Neuron (in vitro differentiated cells): ENCODE data around the gene HPCAL1.

Source experiments
- H2AFZ ChIP-seq: one replicate; pipeline ENCODE4 v1.6.1; 2013; ENCODE audit warnings: low read depth, mild to moderate bottlenecking, inconsistent platforms, low read length, moderate library complexity
- H3K27me3 ChIP-seq: one replicate; pipeline ENCODE4 v1.6.1; 2013; ENCODE audit warnings: low read length; ENCODE audit not compliant: insufficient read depth
- H3K36me3 ChIP-seq: one replicate; pipeline ENCODE4 v1.6.1; 2013; ENCODE audit warnings: low read length; ENCODE audit not compliant: insufficient read depth
- H3K4me1 ChIP-seq: one replicate; pipeline ENCODE4 v1.6.1; 2013; ENCODE audit warnings: low read length; ENCODE audit not compliant: insufficient read depth
- H3K4me3 ChIP-seq: 2 replicates; pipeline ENCODE4 v1.5.1; 2013; ENCODE audit warnings: mild to moderate bottlenecking, low read length, moderate library complexity
- H3K9me3 ChIP-seq: one replicate; pipeline ENCODE4 v1.6.1; 2013; ENCODE audit warnings: low read length

Gene HPCAL1

DNA sequence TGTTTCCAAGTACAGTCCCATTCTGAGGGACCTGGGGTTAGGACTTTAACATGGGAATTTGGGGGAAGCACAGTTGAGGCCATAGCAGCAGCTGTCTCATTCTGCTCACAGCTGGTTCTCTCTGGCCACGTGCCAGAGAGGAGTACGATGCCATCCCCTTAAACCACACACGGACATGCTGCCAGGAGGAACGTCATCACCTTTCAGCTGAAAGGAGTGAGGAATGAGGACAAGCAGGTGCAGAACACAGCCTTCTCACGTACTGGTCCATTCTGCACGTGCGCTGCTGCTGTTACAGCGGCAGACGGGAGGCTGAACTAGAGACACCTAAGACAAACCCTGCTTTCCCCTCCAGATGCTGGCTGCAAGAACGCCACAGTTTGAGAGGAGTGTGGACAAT lies 111.9 kb downstream of the HPCAL1 start:
- Histone ChIP-seq H3K4me3 (no peak overlapping the region), H3K36me3 (no peaks in the 10 kb centered on the region), H3K9me3 (peaks cover 6% of the 10 kb centered on the region), H2AFZ (no peak overlapping the region), H3K27me3 (no peaks in the 10 kb centered on the region), H3K4me1 (peaks cover 4% of the 10 kb centered on the region)

DNA sequence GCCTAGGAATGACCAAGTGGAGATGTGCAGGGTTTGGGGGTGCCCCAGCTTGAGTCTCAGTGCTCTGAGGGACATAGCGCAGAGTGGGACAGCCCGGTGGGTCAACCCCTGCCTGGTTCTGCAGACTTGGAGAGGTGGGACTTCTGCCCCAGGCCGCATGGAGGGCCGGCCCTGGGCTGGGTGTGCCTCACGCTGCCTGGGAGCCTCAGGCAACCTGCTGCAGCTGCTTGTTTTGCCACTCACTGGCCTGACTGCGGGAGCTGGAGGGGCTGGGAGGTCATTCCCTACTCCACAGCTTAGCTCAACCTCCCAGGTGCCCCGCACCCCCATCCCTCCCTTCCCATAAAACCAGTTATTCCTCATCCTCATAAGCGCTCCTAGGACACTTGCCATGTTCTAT lies 112.3 kb downstream of the HPCAL1 start:
- no peak overlapping the region for H3K4me3 ChIP-seq
- H3K4me1 ChIP-seq = peaks cover 4% of the 10 kb centered on the region
- no peaks in the 10 kb centered on the region for H3K27me3 ChIP-seq
- no peak overlapping the region for H2AFZ ChIP-seq
- peaks cover 8% of the 10 kb centered on the region for H3K9me3 ChIP-seq
- no peaks in the 10 kb centered on the region for H3K36me3 ChIP-seq

GRCh38 chr2:10415640-10416039 lies 112.9 kb downstream of the HPCAL1 start:
- no peak overlapping the region for H2AFZ ChIP-seq
- no peaks in the 10 kb centered on the region for H3K27me3 ChIP-seq
- no peaks in the 10 kb centered on the region for H3K36me3 ChIP-seq
- H3K9me3 ChIP-seq = peaks cover 8% of the 10 kb centered on the region
- H3K4me3 ChIP-seq = no peak overlapping the region
- peaks cover under 1% of the 10 kb centered on the region for H3K4me1 ChIP-seq

DNA sequence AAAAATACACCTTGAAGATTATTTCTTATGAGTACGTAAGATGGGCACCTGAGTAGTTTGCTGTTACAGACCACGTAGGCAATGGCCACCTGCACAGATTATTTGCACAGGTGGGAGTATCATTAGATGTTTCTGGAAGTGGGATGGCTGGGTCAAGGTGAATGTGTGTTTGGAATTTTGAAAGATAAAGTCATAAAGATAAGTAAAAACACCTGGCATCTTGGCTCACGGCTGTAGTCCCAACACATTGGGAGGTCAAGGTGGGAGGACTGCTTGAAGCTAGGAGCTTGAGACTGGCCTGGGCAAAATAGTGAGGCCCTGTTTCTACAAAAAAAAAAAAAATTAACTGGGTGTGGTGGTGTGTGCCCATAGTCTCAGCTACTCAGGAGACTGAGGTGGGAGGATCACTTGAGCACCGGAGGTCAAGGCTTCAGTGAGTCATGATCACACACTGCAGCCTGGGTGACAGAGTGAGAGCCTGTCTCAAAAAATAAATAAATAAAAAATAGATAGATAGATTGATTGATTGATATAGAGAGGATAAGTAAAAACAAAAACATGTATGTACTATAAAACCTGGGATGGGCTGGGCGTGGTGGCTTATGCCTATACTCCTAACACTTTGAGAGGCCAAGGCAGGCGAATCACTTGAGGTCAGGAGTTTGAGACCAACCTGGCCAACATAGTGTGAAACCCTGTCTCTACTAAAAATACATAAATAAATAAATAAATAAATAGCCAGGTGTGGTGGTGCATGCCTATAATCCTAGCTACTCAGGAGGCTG lies 115.0 kb downstream of the HPCAL1 start:
- H3K4me1 ChIP-seq = no peaks in the 10 kb centered on the region
- H2AFZ ChIP-seq = no peak overlapping the region
- no peaks in the 10 kb centered on the region for H3K36me3 ChIP-seq
- H3K4me3 ChIP-seq = no peak overlapping the region
- peaks cover 1% of the 10 kb centered on the region for H3K9me3 ChIP-seq
- H3K27me3 ChIP-seq = no peaks in the 10 kb centered on the region

GRCh38 chr2:10419553-10420257 lies 117.0 kb downstream of the HPCAL1 start:
- no peaks in the 10 kb centered on the region for H3K4me1 ChIP-seq
- H3K9me3 ChIP-seq = peaks cover 1% of the 10 kb centered on the region
- H2AFZ ChIP-seq = no peak overlapping the region
- no peak overlapping the region for H3K4me3 ChIP-seq
- no peaks in the 10 kb centered on the region for H3K27me3 ChIP-seq
- H3K36me3 ChIP-seq = peaks cover 5% of the 10 kb centered on the region

DNA sequence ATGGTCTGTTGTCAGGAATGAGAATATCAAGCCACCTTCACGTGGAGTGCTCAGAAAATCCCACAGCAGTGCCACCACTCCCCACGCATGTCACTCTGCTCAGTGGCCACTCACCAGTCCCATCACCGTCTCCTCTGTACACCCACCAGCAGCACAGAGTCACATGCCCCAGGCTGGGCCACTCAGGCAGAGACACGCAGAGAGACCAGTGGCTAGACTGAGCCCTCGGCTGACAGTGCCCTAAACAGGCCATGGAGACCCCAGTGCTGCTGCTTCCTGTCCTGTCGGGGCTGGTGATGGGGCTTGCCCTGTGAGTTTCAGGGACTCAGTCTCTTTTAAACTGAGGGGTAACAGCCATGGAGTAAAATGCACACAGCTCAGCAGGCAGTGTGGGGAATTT lies 119.5 kb downstream of the HPCAL1 start:
- no peaks in the 10 kb centered on the region for H3K27me3 ChIP-seq
- peaks cover 20% of the 10 kb centered on the region for H3K4me1 ChIP-seq
- H3K4me3 ChIP-seq = no peak overlapping the region
- peaks cover 5% of the 10 kb centered on the region for H3K36me3 ChIP-seq
- H3K9me3 ChIP-seq = peaks cover 1% of the 10 kb centered on the region
- H2AFZ ChIP-seq = no peak overlapping the region

DNA sequence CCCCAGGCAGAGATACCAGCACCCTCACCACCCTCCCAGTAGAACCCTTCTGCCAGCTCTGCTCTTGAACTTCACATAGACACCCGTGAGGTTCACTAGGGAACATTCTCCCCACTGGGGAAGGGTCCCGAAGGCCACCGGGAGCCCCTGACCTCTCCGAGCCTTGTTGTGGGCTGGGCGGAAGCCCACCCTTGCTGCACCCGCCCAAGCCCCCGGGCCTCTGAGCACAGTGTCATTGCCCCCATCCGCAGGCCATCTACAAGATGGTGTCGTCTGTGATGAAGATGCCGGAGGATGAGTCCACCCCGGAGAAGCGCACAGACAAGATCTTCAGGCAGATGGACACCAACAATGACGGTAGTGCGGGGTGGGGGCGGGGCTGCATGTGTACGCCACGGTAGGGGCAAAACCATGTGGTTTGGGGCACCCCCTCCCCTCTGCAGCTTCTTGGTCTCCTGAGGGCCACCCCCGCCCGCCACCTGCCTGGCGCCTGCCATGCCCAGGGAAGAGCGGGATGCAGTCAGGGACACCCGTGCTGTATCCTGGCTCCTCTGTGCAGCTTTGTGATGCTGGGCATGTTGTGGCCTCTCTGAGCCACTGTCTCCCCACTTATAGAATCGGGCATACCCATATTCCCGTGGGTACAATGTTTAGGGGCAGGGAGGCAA lies 120.2 kb downstream of the HPCAL1 start:
- peaks cover 1% of the 10 kb centered on the region for H3K9me3 ChIP-seq
- H3K4me1 ChIP-seq = peaks cover 26% of the 10 kb centered on the region
- H3K36me3 ChIP-seq = peaks cover 5% of the 10 kb centered on the region
- no peak overlapping the region for H3K4me3 ChIP-seq
- H3K27me3 ChIP-seq = no peaks in the 10 kb centered on the region
- no peak overlapping the region for H2AFZ ChIP-seq

DNA sequence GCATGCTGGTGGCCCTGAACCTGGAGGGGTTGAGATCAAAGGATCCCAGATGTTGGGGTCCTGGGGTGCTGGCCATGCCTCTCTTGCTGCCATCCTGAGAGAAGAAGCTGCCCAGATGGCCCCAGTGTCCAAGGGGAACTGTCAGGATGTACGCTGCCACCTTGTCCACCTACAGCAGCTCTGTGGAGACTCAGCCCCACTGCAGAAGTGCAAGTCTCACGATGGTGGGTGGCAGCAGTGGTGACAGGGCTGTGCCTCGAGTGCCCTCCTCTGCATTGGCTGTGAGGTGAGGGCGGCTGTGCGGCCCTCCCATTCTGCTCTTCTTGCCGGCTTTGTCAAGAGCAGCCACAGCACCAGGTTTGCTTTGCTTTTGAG lies 120.7 kb downstream of the HPCAL1 start:
- Histone ChIP-seq H2AFZ (no peak overlapping the region), H3K4me1 (peaks cover 28% of the 10 kb centered on the region), H3K36me3 (peaks cover 5% of the 10 kb centered on the region), H3K27me3 (no peaks in the 10 kb centered on the region), H3K4me3 (no peak overlapping the region), H3K9me3 (peaks cover 1% of the 10 kb centered on the region)

GRCh38 chr2:10424051-10424450 lies 121.3 kb downstream of the HPCAL1 start:
- Histone ChIP-seq H3K4me3 (no peak overlapping the region), H3K36me3 (peaks cover 5% of the 10 kb centered on the region), H3K27me3 (no peaks in the 10 kb centered on the region), H3K9me3 (peaks cover 1% of the 10 kb centered on the region), H2AFZ (no peak overlapping the region), H3K4me1 (peaks cover 28% of the 10 kb centered on the region)

GRCh38 chr2:10424916-10425505 lies 122.3 kb downstream of the HPCAL1 start:
- H3K36me3 ChIP-seq = peaks cover 5% of the 10 kb centered on the region
- H3K27me3 ChIP-seq = no peaks in the 10 kb centered on the region
- H3K9me3 ChIP-seq = no peaks in the 10 kb centered on the region
- no peak overlapping the region for H3K4me3 ChIP-seq
- H3K4me1 ChIP-seq = peaks cover 28% of the 10 kb centered on the region
- no peak overlapping the region for H2AFZ ChIP-seq

DNA sequence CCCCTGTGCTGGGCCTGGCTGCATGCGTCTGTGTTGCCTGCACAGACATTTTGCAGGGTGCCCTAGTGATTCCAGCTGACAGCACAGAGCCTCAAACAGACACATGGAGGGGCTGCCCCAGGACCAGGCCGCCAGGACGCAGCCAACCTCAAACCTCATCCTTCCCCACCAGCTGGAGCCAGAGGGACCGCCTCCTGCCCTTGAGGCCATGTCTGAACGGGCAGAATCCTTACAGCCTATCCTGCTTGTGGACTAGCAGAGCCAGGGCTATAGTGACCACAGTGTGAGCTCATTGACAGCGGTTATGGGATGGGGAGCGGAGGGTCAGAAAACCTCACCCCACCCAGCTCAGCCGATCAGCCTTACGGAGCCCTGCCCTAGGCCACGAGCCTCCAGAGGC lies 123.0 kb downstream of the HPCAL1 start:
- Histone ChIP-seq H3K27me3 (no peaks in the 10 kb centered on the region), H3K4me3 (no peak overlapping the region), H2AFZ (no peak overlapping the region), H3K36me3 (peaks cover 5% of the 10 kb centered on the region), H3K4me1 (peaks cover 28% of the 10 kb centered on the region), H3K9me3 (no peaks in the 10 kb centered on the region)

- H3K9me3 ChIP-seq = no peaks in the 10 kb centered on the region
- H3K27me3 ChIP-seq = no peaks in the 10 kb centered on the region
- no peak overlapping the region for H3K4me3 ChIP-seq
- peaks cover 5% of the 10 kb centered on the region for H3K36me3 ChIP-seq
- H2AFZ ChIP-seq = no peak overlapping the region
- peaks cover 28% of the 10 kb centered on the region for H3K4me1 ChIP-seq
These were observed 124.3 kb downstream of the HPCAL1 start for GRCh38 chr2:10426726-10427617.
